HG03442 (cell line): ENCODE measurements around the gene SLC28A3.

Experiments used
- ATAC-seq: cut with Tn5 transposase; IDR thresholded peaks from one replicate; pipeline ENCODE4 v1.9.1; 2021; ENCODE audit warnings: mild to moderate bottlenecking, moderate library complexity; ENCODE audit not compliant: unreplicated experiment

SLC28A3 gene

DNA sequence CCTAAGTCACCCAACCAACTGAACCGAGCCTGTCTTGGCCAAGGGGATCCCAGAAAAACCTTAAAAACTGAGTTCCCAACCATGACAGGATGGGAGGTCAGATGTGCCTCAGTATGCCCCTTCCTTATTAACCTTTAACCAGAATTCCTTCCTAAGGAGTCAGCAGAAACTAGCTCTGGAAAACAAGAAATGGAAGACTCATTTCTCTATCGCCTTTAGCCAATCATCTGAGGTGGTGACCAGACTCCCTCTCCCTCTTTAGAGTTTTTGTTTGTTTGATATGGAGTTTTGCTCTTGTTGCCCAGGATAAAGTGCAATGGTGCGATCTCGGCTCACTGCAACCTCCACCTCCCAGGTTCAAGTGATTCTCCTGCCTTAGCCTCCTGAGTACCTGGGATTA, 37.5 kb downstream of the SLC28A3 start:
- ATAC-seq = no peak

DNA sequence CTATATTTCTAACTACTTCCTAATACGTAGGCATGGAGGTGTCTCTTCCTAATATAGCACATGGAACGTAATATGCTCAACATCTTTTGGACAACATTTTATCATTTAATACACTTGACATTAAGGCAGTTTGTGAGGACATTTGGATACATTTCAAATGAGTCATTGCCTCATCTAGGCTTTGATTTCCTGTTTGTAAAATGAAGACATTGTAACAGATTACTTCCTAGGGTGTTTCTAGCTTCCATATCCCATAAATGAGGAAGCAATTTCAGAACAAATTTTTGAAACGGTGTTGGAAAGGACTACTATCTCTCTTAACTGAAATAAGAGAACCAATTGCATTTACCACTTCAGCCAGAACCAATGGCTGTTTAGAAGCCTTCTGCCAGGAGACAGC, 38.7 kb downstream of the SLC28A3 start:
- ATAC-seq = no peak

DNA sequence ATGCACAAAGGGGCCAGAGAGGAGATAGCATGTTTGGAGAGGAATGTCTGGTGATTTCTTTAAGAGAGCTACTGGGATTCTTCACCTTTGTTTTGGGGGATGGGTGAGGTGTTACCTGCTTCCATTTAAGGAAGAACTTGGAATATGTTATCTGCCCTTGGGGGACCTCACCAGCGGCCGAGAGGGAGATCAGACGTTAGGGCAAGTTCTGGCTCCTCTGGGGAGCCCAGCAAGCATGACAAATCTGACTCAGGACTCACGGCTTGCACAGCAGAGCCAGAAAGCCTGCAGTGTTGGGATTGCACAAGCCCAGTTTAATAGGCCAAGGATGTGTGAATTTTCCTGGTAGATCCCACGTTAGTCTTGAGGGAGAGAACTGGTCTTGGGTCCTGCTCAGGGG, 40.3 kb downstream of the SLC28A3 start:
- no peak for ATAC-seq

DNA sequence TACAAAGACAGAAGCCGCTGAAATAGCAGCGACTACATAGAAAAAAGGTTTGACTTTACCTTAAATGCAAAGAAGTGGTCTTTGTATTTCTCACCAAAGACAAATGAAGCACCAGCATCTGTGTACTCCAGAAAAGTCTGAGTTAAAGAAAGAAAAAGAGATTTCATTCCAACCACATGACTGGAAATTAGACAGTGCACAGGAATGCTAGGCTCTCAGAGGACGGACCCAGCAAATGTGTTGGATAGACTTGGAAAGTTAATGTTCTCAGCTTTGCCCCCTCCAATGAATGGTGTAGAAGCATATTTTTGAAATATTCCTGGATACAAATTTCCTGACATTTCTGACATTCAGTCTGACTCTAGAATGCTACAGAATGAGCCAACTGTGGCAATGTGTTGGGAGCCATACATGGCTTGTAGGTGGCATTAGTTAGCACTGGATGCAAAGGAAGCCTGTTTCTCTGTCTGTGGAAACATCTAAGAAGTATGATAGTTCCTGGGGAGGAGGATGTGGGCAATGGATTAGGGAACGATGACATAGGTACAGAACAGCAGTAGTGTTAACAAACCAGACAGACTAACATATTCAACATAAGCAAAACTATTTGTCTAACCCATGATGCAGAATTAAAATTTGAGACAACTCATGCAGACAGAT, 43.3 kb downstream of the SLC28A3 start:
- no peak for ATAC-seq

DNA sequence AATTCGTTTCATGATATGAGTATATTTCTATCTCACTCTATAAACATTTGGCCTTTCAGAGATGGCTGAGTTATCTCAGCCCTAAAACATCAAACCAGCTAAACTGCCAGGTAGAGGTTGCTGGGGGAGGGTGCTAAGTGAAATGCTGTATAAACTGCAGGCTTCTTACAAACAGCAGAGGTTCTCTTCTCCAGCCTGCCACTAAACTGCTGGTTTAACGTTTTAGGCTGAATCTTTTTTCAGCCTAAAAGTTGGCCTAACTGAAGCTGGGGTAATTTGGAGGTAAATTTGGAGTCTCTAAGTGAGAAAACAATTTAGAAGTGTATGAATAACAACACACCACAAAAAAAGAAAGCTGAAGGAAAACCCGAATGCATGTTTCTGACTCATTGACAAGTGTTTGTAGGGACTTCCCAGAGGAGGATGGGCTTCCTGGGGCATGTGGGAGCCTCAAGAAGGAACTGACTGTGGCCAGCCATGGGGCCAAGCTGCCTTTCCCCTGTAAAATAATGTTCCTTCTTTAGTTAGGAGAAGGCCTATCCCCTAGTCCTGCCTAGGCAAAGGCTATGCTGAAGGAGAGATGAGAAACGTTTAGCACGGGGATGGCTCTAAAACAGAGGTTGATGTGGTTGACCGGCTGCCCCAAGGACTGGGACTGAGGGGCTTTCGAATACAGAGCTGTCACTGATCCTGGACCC, 44.3 kb downstream of the SLC28A3 start:
- ATAC-seq = peak; percentile 59

DNA sequence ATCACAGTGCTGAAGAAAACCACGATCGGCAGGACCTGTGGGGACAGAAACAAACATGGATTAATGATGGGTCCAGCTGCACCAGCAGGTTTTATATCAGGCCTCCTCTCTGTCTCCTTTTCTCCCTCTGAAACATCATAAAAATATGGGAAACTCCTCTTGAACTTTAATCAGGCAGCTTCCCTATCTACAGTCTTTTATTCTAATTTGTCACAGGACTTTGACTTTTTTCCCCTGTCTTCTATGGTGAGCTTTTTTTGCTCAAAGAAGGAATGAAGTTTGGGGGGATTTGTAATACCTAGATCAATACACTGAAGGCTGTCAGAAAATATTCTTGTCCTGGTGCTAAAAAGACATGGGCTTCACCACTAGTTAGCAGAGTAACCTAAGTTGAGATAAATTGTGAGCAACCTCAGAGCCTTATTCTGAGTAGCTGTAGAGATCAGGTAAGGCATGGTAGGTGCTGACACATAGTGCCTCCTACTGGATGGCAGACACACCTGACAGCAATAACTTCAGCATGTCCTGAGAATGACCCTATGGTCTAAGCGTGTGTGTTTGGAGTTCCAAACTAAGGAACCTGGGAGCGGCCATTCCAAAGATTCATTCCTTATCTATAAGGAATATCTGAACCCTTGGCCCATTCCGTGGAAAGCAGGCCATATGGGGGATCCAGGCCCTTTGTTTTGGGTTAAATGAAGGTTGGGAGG, 46.2 kb downstream of the SLC28A3 start:
- ATAC-seq = no peak

DNA sequence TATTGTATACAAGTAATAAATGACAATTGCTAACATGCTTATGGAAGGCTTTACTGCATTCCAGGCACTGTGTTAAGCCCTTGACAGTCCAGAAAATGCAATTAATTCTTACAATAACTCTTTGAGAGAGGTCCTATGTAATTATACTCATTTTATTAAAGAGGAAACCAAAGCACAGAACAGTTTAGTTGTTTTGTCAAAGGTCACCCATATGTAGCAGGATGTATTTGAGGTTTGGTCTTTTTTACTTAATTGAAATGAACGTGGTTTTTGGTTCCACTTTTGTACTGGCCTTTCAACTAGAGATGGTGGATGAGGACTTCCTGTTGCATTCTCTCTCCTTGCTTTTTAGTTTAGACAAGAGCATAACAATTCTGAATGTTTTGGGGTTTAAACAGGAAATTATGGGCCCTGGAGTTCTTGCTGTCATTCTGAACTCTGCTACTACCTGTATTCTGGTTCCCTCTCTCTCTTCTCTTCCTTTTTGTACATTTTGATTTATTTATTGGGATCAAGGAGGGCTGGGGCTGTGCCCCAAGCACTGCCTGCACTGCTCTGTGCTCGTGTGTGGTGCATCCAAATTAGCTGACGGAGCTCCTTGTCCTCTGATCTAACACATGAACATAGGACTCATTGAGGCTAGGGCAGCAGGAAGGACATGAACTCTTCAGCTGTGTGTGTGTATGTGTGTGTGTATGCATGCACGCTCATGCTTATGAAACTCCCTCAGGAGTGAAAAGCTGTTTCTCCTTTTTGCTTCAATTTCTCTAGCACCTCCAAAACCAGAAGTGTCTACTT, 47.4 kb downstream of the SLC28A3 start:
- peak; percentile 44 for ATAC-seq

DNA sequence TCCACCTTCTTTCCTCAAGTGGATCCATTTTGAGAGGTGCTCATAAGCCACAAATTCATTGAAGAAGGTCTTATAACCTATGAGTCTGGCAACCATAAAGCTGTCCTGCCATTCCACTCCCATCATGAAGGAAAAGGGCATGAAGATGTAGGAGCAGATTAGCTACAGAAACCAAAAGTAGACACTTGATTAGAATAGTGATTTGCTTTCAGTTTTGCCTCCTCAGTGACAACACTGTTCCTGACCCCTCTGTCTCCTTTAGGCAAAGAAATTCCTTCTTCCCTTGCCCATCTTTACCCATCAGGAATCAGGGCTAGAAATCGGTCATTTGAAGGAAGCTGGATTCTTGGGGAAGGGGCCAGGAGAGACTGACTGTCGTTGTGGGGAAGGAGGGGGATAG, 55.2 kb downstream of the SLC28A3 start:
- no peak for ATAC-seq

DNA sequence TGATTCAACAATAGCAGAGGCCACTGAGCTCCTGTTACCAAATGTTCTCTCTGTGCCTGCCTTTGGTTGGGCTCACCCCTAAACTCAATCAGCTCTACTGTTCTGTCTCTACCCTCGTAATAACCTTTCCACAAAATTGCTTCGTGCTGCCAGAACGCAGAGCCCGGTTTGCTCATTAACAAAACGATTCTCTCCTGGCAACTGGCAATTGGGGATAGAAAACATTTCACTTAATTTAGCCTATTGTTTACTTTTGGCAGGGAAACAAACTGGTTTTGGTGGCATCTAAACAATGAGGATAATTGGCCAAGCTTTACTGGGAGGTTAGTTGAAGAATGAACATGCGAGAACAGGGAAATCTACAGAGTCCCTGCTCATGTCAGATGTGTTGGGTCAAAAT, 56.6 kb downstream of the SLC28A3 start:
- no peak for ATAC-seq

DNA sequence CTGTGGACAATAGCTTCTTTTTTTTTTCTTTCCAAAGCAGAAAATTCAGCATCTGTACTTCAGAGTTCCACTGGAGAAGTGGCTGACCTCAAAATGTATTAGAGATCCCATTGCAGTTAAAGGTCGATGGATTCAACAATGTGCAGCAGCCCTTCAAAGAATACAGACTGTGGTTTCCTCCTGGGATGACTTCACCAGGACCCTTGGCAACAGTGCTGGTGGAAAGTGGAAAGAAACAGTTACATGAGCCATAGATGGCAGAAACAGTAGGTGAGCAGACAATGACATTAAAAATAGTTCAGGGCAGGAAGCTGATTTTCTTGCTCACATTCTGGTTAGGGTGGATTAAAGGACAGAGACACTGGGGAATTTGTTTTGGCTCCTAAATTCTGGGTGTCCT, 62.4 kb downstream of the SLC28A3 start:
- no peak for ATAC-seq

DNA sequence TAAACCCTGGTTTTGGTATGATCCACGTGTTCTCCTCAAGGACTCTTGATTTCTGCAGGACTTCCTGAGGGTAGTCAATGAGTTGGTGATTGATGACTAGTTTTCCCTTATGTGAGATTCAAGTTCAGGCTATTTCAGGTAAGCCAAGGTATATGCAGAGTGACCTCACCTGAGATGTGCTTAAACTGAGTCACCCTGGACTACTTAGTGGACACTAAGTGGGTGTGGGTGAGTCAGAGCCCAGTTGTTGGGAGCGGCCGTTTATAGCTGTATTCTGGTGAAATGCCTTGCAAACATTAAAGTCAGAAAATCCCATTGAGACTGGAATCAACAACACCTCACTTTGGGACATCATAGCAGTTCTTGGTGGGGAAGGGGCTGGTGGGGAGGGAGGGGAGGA, 62.9 kb downstream of the SLC28A3 start:
- no peak for ATAC-seq

DNA sequence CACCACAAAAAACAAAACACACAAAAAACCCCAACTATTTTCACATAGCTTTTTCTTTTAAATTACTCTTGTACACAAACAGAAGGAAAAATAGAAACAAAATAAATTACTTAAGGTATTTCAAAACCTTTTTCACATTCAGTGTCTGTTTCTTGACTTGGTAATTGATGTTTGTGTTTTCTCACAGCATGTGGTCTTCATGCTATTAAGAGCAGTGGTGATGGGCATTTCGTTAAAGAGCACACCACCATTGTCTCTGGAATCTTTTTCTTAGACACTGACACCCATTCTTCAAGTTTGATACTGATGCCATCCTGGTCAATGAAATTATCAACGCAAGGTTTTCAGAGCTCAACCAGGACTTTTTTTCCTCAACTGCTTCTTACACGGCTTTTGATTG, 63.8 kb downstream of the SLC28A3 start:
- ATAC-seq = no peak

DNA sequence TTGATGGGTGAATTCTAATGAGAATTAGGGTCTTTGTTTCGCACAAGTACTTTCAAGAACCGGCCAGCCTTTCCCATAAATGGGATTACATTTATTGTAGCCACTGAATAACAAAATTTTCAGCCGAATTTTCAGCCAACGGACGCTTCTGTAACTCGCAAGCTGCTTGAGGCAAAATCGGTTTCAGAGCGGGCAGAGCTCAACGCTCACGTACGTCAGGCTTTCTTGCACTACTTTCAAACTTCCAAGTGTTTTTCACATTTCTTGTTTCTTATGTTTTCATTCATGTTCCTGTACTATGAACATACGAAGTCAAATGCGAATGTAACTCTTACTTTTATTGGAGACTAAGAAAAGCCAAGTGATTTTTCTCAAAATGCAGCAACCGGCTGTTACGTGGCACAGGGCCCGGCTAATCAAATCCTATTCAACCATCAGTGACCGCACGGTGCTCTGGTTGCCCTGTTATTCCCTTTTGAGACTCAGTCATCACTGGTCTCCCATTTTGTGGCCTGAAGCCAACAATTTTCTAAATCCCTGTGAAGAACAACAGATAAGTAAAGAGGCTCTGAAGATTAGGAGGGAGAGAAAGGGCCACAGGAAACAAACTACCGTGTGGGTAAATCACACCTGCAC, 68.5 kb downstream of the SLC28A3 start:
- no peak for ATAC-seq

DNA sequence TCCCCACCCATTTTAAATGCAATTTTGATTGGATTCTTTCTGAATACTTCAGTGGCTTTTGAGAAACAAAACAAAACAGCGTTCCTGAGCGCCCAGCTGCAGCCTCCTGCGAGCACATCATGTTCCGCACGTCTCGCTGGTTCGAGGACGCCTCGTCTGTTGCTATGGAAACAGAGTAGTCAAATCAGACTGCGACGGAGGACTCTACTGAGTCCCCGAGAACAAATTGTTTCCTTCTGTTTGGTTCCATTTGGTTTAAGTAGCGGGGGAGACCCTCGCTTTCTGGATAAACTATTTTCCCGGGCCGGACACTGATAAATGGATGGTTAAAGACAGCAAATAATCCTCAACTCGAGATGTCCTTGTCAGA, 69.0 kb downstream of the SLC28A3 start:
- ATAC-seq = peak; percentile 95

DNA sequence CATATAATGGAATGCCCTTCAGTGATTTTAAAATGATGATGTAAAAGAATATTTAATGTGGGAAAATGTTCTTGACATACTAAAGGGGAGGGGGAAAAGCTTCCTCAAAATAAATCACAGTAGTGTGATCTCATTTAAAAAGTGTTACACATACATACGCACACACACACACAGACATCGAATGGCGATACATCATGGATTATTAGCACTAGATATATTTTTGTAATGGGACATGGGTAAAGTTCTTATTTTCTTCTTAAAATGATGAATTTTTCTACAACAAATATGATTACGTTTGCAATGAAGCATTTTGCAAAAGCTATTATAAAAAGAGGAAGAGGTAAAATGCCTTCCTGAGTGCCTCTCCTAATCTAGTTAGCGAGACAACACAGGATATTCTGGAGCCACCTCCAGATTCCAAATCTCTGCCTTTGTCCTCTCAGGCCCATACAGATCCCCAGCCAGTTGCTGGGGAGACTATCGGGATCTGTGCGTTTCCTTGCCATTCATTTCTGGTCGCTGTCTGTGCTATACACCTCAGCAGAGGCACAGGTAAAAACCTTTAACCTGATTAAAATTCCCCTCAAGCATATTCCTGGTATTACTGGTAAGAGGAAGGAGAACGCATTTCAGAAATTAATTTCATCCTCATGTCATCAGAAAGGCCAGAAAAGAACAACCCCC, 69.6 kb downstream of the SLC28A3 start:
- peak; percentile 20 for ATAC-seq

DNA sequence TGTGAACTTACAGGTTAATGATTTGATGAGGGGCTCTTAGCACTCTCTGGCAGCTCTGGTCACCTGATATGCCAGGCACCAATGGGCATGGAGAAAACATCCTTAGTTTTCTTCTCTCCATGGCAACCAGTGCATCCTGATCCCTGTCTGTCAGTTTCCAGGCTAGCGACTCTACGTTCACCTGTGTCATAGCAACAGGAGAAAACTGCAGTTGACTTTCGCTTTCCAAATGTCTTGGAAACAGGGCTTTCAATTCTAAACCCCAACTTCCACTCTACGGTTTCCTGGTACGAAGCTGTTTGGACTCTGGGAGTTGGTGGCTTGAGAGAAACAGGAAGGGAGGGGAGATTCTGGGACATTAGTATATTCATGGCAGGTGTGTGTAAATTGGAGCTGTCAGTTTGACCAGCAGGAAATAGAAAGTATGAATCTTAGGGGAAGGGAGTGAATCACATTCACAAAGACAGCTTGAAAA, 74.4 kb downstream of the SLC28A3 start:
- no peak for ATAC-seq

DNA sequence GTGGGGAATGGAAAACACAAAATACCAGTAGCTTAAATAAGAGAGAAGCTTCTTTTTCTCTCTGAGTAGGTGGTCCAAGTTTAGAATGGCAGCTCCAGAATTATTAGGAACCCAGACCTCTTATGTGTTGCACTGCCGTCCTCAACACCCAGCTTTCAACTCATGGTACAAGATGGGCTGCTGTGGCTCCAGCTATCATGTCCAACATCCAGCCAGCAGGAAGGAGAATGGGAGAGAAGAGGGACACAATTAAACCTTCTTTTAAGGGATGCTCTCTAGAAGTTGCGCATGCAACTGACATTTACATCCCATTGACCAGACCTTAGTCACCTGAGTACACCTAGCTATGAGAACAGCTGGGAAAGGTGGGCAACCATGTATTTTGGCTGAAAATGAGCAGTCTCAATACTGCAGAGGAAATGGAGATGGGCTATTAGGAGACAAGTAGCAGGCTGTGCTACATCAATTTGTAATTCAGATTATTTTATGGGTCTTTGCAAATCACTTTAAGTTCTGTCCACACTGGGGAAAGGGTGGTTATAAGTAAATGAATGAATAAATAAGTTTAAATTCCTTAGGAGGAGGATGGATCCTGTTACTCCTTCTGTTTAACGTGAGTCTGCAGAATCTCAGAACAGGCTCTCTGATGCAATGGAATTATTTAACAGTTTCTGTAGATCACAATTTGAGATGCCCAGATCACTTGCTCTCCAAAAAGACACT, 76.1 kb downstream of the SLC28A3 start:
- no peak for ATAC-seq

DNA sequence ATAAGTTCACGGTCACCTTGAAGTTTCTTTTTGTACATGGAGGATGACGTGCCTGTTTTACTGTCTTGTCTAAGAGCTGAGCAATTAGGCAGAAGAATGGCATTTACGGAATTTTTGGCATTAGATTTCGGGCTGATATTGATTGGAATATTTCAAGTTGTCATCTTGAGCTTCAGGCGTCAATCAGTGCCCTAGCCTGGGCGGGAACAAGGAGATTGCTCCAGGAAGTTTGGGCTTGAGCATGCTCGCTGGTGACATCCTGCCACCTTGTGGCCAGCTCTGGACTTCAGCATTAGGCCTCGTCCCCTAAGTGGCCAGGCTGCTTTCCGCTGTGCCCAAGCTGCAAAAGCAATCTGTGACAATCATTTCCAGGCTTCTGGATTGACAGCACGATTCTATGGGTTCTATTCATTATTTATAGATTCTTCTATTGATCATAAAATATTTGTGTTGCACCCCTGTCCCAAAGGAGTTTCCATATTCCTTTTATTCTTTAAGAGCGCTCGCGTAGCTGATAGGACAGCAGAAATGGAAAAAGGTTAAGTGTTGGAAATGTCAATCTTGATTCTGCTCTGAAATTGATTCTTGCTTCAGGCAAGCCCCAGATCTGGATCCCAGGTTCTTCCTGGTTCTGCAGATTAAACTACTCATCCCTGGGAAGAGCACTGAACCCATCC, 79.3 kb downstream of the SLC28A3 start:
- ATAC-seq = no peak

DNA sequence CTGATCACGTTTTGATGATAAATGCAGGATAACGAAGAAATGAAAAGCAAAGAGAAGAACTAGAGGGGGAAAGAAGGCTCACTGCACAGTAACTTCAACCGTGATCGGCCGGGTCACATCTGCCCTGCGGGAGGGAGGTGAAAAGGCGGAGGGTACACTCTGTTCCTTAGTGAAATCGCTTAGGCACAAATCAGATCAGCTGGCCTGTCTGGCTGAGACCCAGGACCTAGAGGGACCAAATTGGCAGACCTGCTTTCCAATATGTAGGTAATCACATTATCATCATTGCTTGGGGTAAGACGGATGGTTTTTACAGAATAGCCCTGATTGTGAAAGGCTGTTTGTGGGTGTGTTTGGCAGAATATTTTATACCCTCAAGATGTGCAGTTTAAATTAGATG, 82.2 kb downstream of the SLC28A3 start:
- ATAC-seq = no peak
